ENCODE measurements around the gene SH3BP5L.

Gene SH3BP5L

DNA sequence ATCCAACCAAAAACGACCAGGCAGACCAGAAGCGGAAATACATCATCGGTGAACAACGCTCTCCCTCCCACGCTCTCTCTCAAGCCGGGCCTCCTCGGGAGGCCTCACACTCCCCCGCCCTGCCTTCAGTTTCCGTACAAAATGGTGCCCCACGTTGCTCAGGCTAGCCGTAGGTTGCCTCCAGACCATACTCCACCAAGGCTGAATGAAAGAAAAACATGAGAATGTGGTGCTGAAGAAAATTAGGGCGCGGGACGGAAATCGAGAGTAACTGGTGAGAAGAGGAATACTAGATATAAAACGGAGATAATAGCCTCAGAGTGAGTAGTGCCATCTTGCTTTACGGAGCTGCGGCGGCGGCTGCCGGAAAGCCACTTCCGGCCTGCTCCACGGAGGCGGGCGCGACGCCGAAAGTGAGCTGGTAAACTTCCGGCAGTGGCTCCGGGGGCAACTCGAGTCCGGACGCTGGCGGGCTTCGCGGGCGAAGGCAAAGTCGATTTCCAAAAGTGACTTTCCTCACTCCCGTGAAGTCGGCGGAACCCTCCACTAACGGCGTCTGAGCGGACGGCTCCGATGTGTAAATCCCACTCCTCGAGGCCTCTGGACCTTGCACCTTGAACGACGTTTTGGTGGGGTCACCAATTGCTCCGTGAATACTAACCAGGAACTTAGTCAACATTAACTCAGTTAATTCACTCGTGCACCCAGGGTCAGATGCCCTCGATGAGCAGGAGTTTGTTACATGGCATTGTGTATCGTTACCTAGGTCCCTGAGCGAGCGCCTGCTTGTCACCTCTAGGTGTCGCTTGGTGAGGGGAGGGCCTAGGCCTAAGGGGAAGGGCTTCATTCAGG lies at the start of gene SH3BP5L:
Gene SH3BP5L, minus strand, starts transcription at position 7 of the 852 bp plus-strand sequence. CDS start 980 bp downstream, outside the sequence.
- peak; percentile 90 to 92 for DNase-seq

DNA sequence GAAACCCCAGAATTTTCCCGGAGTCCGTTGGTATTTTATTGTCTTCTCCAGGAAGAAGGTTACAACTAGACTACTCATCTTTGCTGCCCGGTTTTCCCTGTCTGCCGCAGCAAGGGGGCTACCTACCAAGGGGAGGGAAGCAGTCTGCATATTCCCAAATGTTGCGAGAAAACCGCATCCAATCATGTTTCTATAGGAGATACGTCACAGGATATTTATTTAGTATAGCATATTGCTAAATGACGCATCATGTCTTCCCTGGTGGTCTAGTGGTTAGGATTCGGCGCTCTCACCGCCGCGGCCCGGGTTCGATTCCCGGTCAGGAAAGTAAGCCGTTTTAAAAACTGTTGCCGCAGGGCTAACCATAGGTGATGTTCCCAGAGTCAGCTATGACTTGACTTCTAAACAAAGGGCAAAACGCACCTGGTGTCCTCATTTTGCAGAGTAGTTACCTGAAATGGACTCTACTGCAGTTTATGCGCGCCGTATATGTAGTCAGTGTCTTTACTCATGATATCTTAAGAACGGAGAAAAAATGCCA lies 48.3 kb upstream of the SH3BP5L start:
- DNase-seq = peak; percentile 79 to 86

DNA sequence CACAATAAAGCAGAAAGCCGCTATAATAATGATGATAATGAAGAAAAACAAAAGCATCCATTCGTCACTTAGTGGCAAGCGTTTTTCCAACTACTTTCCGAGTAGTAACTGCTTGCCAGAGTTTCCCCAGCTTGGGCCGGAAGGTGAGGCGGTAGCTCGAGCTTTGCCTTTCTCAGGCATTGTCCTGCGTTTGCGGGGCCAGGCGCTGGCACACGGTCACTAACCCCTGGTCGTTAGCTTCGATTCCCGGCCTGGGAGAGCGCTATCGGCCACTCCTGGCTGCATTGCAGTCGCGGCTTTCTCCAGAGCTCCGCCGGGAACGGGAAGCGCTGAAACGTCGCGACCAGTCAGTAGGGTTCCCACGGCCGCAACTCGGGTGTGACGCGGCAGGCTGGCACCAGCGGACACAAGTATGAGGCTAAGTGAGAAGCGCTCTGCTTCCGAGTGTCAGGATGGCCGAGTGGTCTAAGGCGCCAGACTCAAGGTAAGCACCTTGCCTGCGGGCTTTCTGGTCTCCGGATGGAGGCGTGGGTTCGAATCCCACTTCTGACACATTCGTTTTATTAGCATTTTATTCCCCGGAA lies 47.8 kb upstream of the SH3BP5L start:
- peak; percentile 90 to 93 for DNase-seq

DNA sequence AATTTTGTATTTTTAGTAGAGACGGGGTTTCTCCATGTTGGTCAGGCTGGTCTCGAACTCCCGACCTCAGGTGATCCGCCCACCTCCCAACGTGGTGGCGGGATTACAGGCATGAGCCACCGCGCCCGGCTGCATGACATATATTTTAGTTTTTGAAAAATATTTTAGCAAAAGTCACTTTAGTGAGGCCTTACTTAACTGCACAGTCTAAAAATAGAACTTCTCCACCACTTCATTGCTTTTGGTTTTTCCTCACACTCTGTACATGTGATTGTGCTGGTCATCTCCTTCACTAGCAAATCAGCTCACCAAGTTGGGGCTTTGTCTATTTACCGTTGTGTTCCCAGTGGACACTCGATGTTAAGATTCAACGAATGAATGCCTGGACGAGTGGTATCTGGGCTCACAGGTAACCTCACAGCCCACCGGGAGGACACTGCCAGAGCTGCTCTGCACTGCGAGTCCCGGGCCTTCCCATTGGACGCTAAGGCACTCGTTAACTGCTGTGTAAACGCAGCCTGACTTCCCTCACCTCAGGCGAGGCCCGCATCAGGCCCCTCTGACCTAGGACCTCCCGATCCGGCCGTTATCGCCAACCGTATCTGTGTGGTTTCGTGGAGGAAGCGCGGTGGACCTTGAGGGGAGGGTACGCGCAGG lies 47.2 kb upstream of the SH3BP5L start:
- DNase-seq = peak; percentile 19 to 39

DNA sequence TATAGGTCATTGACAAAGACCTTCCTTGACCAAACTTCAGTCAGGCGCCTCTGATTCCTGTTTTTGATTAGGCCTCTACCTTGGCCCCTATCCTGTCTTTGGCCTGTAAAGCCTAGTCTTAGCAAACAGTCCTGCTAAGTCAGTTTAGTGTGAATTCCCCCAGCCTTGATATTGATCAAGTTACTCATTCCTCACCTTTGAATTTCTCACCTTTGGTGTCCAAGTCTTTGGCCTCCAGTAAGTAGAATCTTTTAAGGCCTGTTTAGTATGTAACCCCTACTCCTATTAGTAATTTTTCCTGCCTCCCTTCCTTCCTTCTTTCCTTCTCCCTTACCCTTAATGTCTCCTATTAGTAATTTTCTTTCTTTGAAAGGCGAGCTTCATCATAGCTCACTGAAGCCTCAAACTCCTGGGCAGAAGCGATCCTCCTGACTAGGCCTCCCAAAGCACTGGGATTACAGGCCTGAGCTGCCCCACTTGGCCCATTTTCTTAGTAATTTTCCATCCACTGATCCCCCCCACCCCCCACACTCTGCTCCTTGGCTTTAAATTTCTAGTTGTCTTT lies 46.2 kb upstream of the SH3BP5L start:
- no peak for DNase-seq

DNA sequence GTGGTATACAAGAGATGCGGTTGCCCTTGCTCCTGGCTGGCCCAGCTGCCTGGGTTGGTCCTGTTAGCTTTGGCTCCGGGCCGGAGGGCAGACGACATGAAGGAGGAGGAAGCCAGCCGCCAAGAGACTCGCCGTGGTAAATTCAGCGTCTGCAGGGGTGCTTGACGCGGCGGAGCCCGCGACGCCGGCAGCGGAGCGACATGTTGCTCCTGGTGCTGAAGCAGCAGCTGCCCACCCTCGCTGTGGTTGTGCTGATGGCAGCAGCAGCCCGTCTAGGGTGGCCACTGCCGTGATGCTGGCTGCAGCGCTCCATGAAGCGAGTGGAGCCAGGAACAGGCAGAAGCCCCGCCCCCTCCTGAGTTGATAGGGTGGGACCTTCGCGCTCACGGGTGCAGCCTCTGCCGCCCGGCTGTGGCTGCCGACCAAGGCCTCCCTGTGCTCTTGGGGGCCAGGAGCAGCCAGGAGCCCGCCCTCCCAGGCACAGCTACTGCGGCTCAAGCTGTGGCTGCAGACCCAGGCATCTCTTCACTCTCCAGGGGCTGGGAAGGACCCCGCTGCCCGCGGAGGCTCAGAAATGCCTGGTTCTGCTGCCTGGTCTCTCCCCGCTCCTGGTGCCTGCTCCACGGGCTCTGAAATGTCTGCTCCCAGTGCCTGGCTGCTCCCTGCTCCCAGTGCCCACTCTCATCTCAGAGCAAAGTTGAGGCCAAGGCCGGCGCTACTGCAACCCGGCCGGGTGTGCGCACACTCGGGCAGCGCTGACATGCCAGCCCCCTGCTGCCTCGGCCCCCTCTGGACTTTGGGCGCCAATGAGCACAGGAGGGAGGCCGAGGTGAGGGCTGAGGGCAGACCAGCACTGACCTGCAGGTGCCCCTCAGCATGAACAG lies 37.5 kb upstream of the SH3BP5L start:
- DNase-seq = peak; percentile 80 to 84

DNA sequence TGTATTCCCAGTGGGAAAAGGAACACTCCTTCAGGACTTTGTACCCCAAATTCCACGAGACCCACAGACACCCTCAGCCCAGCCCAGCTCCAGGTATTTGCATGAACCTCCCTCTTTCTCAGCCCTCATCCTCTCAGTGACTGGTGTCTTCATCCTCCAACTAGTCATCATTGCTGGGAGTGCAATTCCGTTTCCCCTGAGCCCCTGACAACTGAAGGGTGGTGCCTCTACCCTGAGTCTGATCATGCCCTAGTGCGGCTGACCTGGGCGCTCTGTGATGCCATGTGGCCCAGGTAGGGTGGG lies 36.9 kb upstream of the SH3BP5L start:
- DNase-seq = no peak

DNA sequence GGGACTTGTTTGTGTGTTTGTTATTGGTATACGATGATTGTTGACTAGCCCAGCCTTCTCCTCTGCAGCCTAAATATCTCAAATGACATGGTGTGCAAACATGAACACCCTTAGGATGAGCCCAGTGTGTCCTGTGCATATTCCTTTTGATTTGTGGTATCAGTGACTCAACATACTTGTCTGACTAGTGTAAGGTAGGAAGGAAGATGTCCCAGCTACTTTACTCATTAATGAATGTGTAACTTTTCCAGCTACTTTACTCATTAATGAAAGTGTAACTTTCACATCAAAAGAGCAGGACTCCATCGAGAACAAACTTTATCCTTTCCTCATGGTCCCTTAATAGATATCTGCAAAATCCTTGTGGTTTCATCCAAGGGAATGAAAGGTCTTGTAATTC lies 35.9 kb upstream of the SH3BP5L start:
- DNase-seq = no peak

DNA sequence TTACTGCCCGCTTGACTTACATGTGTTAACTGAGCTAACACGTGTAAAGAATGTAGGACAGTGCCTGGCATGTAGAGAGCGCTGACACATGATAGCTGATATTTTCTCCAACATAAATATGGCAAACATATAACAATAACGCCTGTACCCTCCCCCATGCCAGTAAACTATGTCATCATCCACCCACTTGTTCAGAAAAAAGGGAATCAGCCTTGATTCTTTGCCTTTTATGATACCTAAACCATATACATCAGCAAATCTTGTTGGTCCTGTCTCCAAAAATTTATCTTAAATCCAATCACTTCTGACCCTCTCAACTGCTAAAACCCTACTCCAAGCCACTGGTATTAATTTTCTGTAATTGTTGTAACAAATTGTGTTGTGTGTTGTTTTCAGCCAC lies 34.3 kb upstream of the SH3BP5L start:
- no peak for DNase-seq

DNA sequence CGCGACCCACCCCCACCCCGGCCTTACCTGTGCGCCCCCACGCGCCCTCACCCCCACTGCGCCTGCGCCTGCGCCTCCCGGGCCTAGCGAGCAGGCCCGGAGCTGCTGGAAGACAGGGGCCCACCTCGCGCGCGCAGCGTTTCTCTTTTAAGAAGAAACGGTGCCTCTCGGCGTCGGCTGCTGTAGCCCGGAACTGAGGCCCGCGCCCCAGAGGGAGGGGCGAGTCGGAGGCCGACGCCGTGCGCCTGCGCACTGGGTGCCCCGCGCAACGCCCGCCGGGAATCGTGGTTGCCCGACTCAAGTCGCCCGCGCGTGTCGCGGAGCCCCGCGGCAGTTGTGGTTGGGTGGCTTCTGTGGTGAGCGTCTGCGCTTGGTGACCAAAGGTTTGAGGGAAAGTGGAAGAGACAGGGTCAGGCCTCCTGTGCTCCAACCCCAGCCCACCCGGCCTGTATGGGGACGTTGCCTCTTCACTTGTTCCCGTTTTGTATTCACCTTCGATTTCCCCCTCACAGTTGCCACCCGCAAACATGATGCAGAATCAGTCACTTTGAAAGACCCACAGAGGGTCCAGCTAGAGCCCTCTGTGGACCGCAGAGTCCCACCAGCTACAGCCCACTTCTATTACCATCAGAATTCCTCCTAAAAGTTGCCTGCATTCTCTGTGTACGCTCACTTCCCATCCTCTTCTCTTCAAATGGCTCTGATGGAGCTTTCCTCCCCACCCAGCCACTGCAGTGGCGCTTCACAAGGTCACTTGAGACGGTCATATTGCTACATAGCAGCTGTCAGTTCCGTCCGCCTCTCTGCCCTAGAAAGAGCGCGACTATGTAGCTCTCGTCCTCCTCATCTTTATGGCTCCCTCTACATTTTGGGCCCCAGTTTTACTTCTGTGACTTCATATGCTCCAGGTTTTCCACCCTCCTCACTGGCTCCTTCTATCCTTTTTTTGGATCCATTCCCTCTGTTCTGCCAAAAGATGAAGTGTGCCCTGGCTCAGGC lies 33.5 kb upstream of the SH3BP5L start, which contains the start of gene ZNF692:
Gene ZNF692, minus strand, starts transcription at position 195 of the 999 bp plus-strand sequence. CDS start 776 bp downstream, outside the sequence.
- peak; percentile 96 to 98 for DNase-seq

DNA sequence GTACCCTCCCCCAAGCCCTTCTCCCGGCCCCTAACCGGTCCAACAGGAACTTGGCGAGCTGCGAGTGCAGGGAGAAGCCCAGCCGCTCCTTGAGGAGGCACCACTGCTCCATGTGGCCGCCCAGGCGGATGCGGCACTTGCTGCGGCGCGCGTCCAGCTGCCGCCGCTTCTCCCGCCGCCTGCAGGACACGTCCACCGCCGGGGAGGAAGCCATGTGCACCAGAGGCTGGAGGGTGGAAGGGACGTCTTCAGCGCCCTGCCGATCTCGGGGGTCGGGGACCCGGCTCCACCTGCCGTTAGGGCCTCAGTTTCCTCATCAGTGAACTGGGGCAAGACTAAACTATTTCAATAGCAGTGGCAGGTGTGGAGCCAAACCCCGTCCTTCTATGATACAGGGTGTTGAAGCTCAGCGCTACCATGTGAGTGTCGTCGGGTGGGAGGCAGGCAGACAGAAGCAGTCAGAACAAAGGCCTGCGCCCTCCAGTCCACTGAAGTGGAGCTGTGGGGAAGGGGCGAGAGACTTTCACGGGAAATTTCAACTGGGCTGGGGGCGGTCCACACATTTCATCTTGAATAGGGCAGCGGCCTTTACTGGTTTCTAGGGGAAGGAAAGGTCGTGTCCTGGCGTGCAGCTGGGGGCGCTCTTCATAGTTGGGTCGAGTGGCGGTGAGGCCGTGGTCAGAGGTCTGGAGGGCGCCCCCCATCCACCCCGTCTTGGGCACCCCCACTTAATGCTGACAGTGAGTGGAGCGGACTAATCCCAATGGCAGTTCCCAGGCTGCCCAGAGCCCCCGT lies 32.6 kb upstream of the SH3BP5L start:
- DNase-seq = peak; percentile 15 to 37

DNA sequence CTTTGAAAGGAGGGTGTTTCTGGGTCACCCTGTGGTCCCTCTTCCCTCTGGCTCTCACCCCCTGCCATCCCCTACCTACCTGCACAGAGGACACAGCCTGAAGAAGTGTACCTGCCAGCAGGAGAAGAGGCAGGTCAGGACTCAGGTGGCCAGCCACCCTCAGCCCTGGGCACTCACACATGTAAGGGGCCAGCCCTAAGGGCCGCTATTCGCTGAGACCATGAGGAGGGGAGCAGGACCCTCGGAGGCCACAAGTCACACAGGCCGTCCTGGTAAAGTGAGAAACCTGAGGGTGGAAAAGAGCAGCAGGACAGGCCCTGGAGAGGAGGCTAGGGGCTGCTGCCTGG lies 32.0 kb upstream of the SH3BP5L start:
- no peak for DNase-seq

DNA sequence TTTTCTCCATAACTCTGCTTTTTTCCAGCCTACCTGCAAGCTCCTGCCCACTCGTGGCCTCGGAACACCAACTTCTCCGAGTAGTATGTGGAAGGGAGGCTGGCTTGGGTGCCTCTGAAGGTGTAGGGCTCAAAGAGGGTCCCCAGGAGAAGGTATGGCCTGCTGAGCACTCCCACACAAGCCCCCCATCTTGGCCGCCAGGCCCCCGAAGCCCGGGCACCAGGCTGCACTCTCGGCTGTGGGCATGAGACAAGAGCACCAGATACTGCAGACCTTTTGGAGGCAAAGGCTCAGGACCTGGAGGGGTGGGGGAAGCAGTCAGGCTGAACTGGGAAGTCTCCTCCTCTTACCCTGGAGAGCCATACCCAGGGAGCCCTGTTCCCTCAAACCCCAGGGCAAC lies 31.5 kb upstream of the SH3BP5L start:
- DNase-seq = no peak

DNA sequence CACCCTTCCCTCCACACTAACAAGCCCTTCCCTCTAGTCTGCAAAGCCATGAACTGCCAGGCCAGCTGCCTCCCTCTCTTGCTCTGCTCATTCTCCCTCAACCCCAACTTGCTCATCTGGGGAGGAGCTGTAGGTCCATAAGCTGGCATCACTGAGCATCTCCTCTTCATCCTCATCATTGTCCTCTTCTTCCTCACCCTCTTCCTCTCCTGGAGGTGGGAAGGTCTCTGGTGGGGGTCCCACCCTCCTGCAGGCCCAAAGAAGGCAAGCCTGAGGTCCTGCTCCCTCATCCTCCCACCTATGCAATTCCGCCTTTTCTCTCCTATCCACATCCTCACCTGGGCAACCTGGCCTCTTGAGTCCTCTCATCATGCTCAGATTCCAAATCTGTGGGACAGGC lies 30.5 kb upstream of the SH3BP5L start:
- DNase-seq = no peak

DNA sequence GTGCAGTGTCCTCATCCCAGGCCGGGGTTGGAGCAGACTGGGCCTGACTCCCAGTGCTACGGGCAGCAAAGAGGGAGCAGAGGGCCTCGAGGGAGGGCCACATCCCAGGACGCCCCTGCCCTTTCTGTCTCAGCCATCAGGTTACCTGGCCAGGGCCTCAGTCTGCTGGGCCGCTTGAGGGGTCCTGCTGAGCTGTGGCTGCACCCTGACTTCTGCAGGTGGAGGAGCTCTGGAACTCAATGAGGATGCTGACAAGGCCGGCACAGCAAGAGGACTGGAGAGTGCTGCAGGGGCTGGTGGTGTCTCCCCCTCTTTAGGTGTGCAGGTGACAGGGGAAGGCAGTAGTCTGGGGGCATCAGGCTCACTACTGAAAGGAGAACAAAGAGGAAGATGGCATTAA lies 29.9 kb upstream of the SH3BP5L start:
- DNase-seq = no peak

DNA sequence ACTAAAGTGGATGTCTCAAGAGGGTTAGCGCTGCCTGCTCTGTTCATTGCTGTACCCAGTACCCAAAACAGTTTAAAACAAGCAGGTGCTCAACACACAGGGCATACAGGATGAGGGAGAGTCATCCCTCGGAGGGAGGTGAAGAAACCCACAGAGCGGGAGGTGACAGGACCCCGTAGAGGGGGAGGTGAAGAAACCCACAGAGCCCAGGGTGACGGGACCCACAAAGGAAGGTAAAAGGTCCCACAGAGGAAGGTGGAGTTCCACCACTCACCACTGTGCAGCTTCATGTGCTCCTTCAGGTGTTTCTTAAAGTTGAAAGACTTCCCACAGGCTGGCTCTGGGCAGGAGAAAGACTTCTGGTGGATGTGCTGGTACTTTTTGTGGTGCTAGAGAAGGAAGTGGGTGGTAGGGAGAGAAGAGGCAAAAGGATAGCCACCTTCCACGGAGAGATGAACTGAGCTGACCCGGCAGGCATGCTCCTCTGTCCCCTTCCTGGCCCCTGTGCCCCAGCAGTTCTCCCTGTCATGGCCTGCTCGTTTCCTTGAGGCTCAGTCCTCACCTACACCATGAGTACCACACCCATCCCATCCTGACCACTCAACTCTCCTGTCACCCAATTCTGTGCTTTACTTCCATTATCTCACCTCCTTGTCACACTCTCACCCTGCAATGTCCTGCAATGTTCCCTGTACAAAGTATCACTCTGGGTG lies 28.1 kb upstream of the SH3BP5L start:
- DNase-seq = no peak

DNA sequence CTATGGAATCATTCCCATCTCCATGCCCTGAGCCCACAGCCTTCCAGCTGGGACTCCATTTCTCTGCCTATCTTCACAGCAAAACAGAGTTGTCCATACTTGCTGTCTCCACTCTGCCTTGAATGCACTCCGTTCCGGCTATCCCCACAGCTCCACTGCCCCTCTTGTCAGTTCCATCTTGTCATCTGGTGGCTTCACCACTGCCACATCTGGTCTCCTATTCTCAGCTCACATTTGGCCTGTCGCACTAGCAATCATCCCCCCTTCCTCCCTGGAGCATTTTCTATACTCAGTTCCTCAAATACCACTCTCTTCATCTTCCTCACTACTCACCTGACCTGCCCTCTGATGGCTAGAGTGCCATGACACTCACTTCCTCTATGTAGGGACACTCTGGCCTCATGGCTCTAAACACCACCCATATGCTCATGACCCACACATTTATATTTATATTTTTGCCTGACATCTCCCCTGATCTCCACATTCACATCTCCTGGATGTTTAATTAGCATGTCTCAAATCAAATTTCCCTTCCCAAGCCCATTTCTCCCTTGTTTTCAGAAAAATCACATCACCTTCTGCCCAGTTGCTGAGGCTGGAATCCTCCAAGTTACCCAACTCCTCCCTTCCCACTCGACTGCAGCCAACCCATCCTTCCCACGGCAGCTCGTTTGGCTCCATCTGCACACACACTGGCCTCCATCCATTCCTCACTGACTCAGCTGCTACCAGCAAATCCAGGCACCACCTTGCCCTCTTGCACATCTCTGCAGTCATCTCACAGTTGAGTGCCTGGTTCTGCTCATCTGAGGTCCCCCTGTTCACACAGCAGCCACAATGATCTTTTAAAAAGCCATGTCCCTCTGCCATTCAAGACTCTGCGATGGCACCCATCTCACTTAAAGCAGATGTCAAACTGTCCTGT lies 27.0 kb upstream of the SH3BP5L start:
- DNase-seq = no peak

DNA sequence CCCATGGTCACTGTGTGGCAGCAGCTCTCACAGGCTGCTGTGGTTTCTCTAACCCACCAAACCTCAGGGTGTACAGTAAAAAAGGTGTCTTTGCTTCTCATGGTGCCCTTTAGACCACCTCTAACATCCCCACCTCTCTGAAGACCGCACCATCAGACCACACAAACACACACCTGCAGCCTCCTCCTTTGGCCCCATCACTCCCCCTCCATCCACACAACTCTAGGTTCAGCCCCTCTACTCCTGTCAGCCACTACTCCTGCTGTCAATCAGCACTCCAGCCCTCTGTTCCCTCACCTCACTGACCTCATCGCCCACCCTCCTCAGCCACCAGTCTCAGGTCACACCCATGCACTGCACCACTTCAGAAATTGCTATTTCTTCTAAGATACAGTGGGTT lies 25.7 kb upstream of the SH3BP5L start:
- DNase-seq = no peak

Data from activated CD4-positive, alpha-beta T cell treated with anti-CD3 and anti-CD28 coated beads for 4 hours (primary cell).